B cell (primary cell): ENCODE data around the gene DNAL1. TPM values are rescaled to one million over a fixed set of nuclear protein-coding genes. Genes with fewer than 3 reads are reported as not detected.

Experiments
- ATAC-seq: fragments of 200-7000 bp; cut with Tn5 transposase; one replicate; pipeline ENCODE4 v1.10.0; 2021; ENCODE audit warnings: low read depth, mild to moderate bottlenecking, moderate number of reproducible peaks, moderate library complexity
- CTCF ChIA-PET: fragments of 350-600 bp; sonication (Branson Sonifier 250); formaldehyde crosslinking; loops from one replicate; lab custom pipeline; 2021; ENCODE audit warnings: antibody characterized with exemption, inconsistent platforms; lab: Charles Lee
- POLR2A ChIA-PET: fragments of 350-600 bp; sonication (Branson Sonifier 250); formaldehyde crosslinking; loops from one replicate; lab custom pipeline; 2021; ENCODE audit warnings: antibody characterized with exemption; lab: Charles Lee
- DNase-seq: peaks from one replicate; pipeline ENCODE4 v3.0.0; 2013
- H2AFZ ChIP-seq: 2 replicates; pipeline ENCODE4 v1.6.1; 2012; ENCODE audit warnings: mild to moderate bottlenecking, low read depth, low read length; ENCODE audit not compliant: insufficient read depth, poor library complexity, severe bottlenecking
- H3K27ac ChIP-seq, 2 donors: 1 replicate in 1 of 2; 2 replicates in 1 of 2; pipeline ENCODE4 v1.5.1; 2012 to 2013; ENCODE audit warnings: low read length in 2 of 2, mild to moderate bottlenecking in 2 of 2, moderate library complexity in 1 of 2
- H3K27me3 ChIP-seq, 4 experiments: fragments of 200-600 bp in 1 of 4; sonication (generic) in 1 of 4; replicated peaks in 1 of 4; 1 replicate in 2 of 4; 2 replicates in 2 of 4; pipeline versions ENCODE4 v1.6.1 to v1.7.0; 2013 to 2016; ENCODE audit warnings: low read length in 3 of 4, mild to moderate bottlenecking in 2 of 4, mixed read lengths in 1 of 4, moderate library complexity in 1 of 4; ENCODE audit not compliant: insufficient read depth in 4 of 4, control insufficient read depth in 3 of 4; ENCODE audit errors: control extremely low read depth in 1 of 4
- H3K36me3 ChIP-seq, 2 experiments: replicated peaks in 1 of 2; 1 replicate in 1 of 2; 2 replicates in 1 of 2; pipeline versions ENCODE4 v1.6.1 to v1.7.1; 2013; ENCODE audit warnings: low read length in 1 of 2; ENCODE audit not compliant: insufficient read depth in 2 of 2, control insufficient read depth in 1 of 2; ENCODE audit errors: control extremely low read depth in 1 of 2, extremely low read depth in 1 of 2
- H3K4me1 ChIP-seq, 2 donors: fragments of 200-600 bp in 1 of 2; sonication (generic) in 1 of 2; 1 replicate in 1 of 2; 2 replicates in 1 of 2; pipeline versions ENCODE4 v1.5.1 to v1.6.1; 2013 to 2017; ENCODE audit warnings: low read length in 2 of 2; ENCODE audit not compliant: control insufficient read depth in 2 of 2, insufficient read depth in 2 of 2
- H3K4me2 ChIP-seq: replicated peaks from 2 replicates; pipeline ENCODE3; 2012; ENCODE audit warnings: mild to moderate bottlenecking, low read depth, low read length; ENCODE audit not compliant: poor library complexity, severe bottlenecking
- H3K4me3 ChIP-seq, 5 experiments: fragments of 200-600 bp in 1 of 5; sonication (generic) in 1 of 5; 1 replicate in 3 of 5; 2 replicates in 2 of 5; pipeline versions ENCODE4 v1.5.1 to v1.7.0; 2011 to 2016; ENCODE audit warnings: low read length in 4 of 5, mild to moderate bottlenecking in 4 of 5, low read depth in 2 of 5, control low read depth in 1 of 5, moderate library complexity in 1 of 5; ENCODE audit not compliant: insufficient read depth in 1 of 5; ENCODE audit errors: control extremely low read depth in 1 of 5, extremely low read depth in 1 of 5
- H3K79me2 ChIP-seq: fragments of 200-600 bp; sonication (generic); one replicate; pipeline ENCODE4 v1.6.0; 2016; ENCODE audit warnings: low read length; ENCODE audit not compliant: control insufficient read depth, insufficient read depth
- H3K9ac ChIP-seq: fragments of 200-600 bp; sonication (generic); 2 replicates; pipeline ENCODE4 v1.6.1; 2017; ENCODE audit warnings: mild to moderate bottlenecking, low read length, moderate library complexity
- H3K9me3 ChIP-seq, 3 donors: one replicate each; pipeline versions ENCODE4 v1.6.1 to v1.7.1; 2013; ENCODE audit warnings: low read length in 2 of 3; ENCODE audit not compliant: control insufficient read depth in 2 of 3, insufficient read depth in 1 of 3; ENCODE audit errors: control extremely low read depth in 1 of 3
- H4K20me1 ChIP-seq: 2 replicates; pipeline ENCODE4 v1.6.0; 2012; ENCODE audit warnings: mild to moderate bottlenecking, low read length; ENCODE audit not compliant: insufficient read depth, control insufficient read depth, poor library complexity, severe bottlenecking
- H3K27ac Mint-ChIP-seq: one replicate; pipeline ENCODE4 v1.8.0; 2021; ENCODE audit warnings: mixed read lengths
- H3K27me3 Mint-ChIP-seq: one replicate; pipeline ENCODE4 v1.8.0; 2021; ENCODE audit warnings: mixed read lengths
- H3K4me1 Mint-ChIP-seq: one replicate; pipeline ENCODE4 v1.8.0; 2021; ENCODE audit warnings: mixed read lengths
- H3K4me3 Mint-ChIP-seq: one replicate; pipeline ENCODE4 v1.8.0; 2021; ENCODE audit warnings: mixed read lengths
- H3K9me3 Mint-ChIP-seq: one replicate; pipeline ENCODE4 v1.8.0; 2022; ENCODE audit warnings: mixed read lengths; ENCODE audit not compliant: insufficient read depth
- EZH2 ChIP-seq: IDR thresholded peaks from 2 replicates; pipeline ENCODE4 v1.6.1; 2012; ENCODE audit warnings: borderline replicate concordance, low read depth, mild to moderate bottlenecking, moderate library complexity, low read length; ENCODE audit not compliant: insufficient read depth, poor library complexity, severe bottlenecking
- WGBS: methylation state at CpG from one replicate; pipeline ENCODE4 v1.1.5; 2013; ENCODE audit warnings: missing lambda C conversion rate; ENCODE audit not compliant: insufficient coverage; 5-methylcytosine and 5-hydroxymethylcytosine counted together
- intact Hi-C: fragments of 100-400 bp; cut with micrococcal nuclease; formaldehyde crosslinking; loops from one replicate; pipeline ENCODE4 v1.10.0; 2022
- polyA plus RNA-seq: library from polyadenylated mRNA; depleted of rRNA; stranded (reverse); fragments of >200 nt; gene quantifications from 2 replicates; pipeline ENCODE4 v1.2.3, GENCODE V29; 2012
- total RNA-seq, 2 donors: library from RNA; stranded (reverse); fragments of 120-200 nt in 1 of 2; gene quantifications; 1 replicate in 1 of 2; 2 replicates in 1 of 2; pipeline versions ENCODE4 v1.2.3 to v1.2.4, GENCODE V29; 2013 to 2022
- TF ChIP-seq, protein P1 (sequence below): fragments of 200-600 bp; IDR thresholded peaks from one replicate; pipeline ENCODE4 v1.8.0; 2022; ENCODE audit warnings: antibody characterized with exemption, mild to moderate bottlenecking

Gene DNAL1
- total and polyA plus RNA-seq, 2 donors (not counting 1 experiment from before 2014, with no cell fraction given) = 2.0 to 10.7 TPM

GRCh38 chr14:73739899-73740617 lies 95.3 kb downstream of the DNAL1 start:
- Mint-ChIP-seq H3K4me3 (peak overlapping the region; percentile 94), H3K27ac (peak overlapping the region; percentile 82), H3K9me3 (no peaks in the 10 kb centered on the region), H3K27me3 (no peaks in the 10 kb centered on the region), H3K4me1 (peaks cover 60% of the 10 kb centered on the region)
- intact Hi-C loops = no loop called here
- WGBS = 91% methylated on average over 12 of the region's 12 CpGs
- no peak for TF ChIP-seq EZH2
- TF ChIP-seq, protein P1, sequence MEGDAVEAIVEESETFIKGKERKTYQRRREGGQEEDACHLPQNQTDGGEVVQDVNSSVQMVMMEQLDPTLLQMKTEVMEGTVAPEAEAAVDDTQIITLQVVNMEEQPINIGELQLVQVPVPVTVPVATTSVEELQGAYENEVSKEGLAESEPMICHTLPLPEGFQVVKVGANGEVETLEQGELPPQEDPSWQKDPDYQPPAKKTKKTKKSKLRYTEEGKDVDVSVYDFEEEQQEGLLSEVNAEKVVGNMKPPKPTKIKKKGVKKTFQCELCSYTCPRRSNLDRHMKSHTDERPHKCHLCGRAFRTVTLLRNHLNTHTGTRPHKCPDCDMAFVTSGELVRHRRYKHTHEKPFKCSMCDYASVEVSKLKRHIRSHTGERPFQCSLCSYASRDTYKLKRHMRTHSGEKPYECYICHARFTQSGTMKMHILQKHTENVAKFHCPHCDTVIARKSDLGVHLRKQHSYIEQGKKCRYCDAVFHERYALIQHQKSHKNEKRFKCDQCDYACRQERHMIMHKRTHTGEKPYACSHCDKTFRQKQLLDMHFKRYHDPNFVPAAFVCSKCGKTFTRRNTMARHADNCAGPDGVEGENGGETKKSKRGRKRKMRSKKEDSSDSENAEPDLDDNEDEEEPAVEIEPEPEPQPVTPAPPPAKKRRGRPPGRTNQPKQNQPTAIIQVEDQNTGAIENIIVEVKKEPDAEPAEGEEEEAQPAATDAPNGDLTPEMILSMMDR = no peak
- H3K36me3 ChIP-seq = peaks cover 0 to 46% of the 10 kb centered on the region in 2 experiments
- H3K9me3 ChIP-seq = no peaks in the 10 kb centered on the region
- no peaks in the 10 kb centered on the region for H3K27me3 ChIP-seq
- H2AFZ ChIP-seq = no peak overlapping the region
- H3K4me2 ChIP-seq = peak overlapping the region; percentile 76
- peak overlapping the region in 1 of 2 donors; percentile 81 for H3K27ac ChIP-seq
- no peak overlapping the region for H3K4me3 ChIP-seq
- H4K20me1 ChIP-seq = peaks cover 89% of the 10 kb centered on the region
- H3K79me2 ChIP-seq = peaks cover 97% of the 10 kb centered on the region
- DNase-seq (no peak), ATAC-seq (no peak)
- H3K9ac ChIP-seq = no peak overlapping the region
- ChIA-PET POLR2A (no interaction called here), CTCF (interaction anchor here (0.7 to 17.2 kb wide), 5 partner anchors 9 to 85 kb away, joined by 3 to 184 read pairs (median 70); a partner anchor contains a TSS)
- peaks cover 50 to 57% of the 10 kb centered on the region in 2 donors for H3K4me1 ChIP-seq
